K562 (cell line): ENCODE data around the gene SLC2A13. TPM values are rescaled to one million over a fixed set of nuclear protein-coding genes. Genes with fewer than 3 reads are reported as not detected.

ENCODE experiments used
- ATAC-seq: fragments of 200-7000 bp; cut with Tn5 transposase; 3 replicates; pipeline ENCODE4 v1.9.1; 2020; ENCODE audit warnings: moderate library complexity
- BruUV-seq: library from RNA; stranded (reverse); fragments of 400-500 nt; replicated peaks from 2 replicates; lab custom pipeline; 2021; lab: Mats Ljungman, UMichigan
- CTCF ChIA-PET: fragments of 300-600 bp; formaldehyde crosslinking; extraction: SDS; loops from one replicate; lab custom pipeline; 2021; ENCODE audit warnings: low intra/inter-chr PET ratio; lab: Yijun Ruan, JAX
- POLR2A ChIA-PET: fragments of 300-600, 350-650 bp; sonication (Branson Sonifier 250); formaldehyde crosslinking; extraction: SDS; loops from one replicate; lab custom pipeline; 2021; ENCODE audit warnings: antibody characterized with exemption, inconsistent platforms; lab: Yijun Ruan, JAX
- DNase-seq, 4 experiments: peaks; one replicate each; pipeline versions ENCODE4 v3.0.0 to v3.0.0-alpha.2; 2011 to 2018; ENCODE audit warnings: low spot score in 3 of 4, mixed read lengths in 3 of 4; ENCODE audit errors: extremely low read depth in 1 of 4
- FAIRE-seq: peaks from 2 replicates; lab custom pipeline; 2011; peaks lifted over from hg19 to GRCh38; lab: Jason Lieb, UNC
- H2AFZ ChIP-seq: 2 replicates; pipeline ENCODE4 v1.6.0; 2011; ENCODE audit warnings: low read depth, low read length, control low read depth, inconsistent platforms
- H3K27ac ChIP-seq: fragments of 200-600 bp; 3 replicates; pipeline ENCODE4 v1.8.0; 2011; ENCODE audit warnings: low read depth, mild to moderate bottlenecking, control low read depth, inconsistent platforms, low read length, moderate library complexity, mixed read lengths; ENCODE audit errors: extremely low read depth
- H3K27me3 ChIP-seq, 2 experiments: fragments of 300-600 bp in 1 of 2; 2 replicates in 1 of 2; 3 replicates in 1 of 2; pipeline versions ENCODE4 v1.6.0 to v1.8.0; 2011; ENCODE audit warnings: inconsistent platforms in 2 of 2, low read length in 2 of 2, mild to moderate bottlenecking in 1 of 2, mixed read lengths in 1 of 2, moderate library complexity in 1 of 2; ENCODE audit not compliant: control insufficient read depth in 2 of 2, insufficient read depth in 2 of 2
- H3K36me3 ChIP-seq: fragments of 300-600 bp; 3 replicates; pipeline ENCODE4 v1.8.0; 2011; ENCODE audit warnings: mild to moderate bottlenecking, low read length, inconsistent platforms; ENCODE audit not compliant: control insufficient read depth, insufficient read depth
- H3K4me1 ChIP-seq, 2 experiments: fragments of 200-600 bp in 1 of 2; replicated peaks in 1 of 2; 2 replicates in 1 of 2; 3 replicates in 1 of 2; pipeline versions ENCODE4 v1.5.1 to v1.8.0; 2011; ENCODE audit warnings: inconsistent platforms in 2 of 2, low read length in 2 of 2, mild to moderate bottlenecking in 1 of 2, mixed read lengths in 1 of 2, moderate library complexity in 1 of 2; ENCODE audit not compliant: control insufficient read depth in 2 of 2, insufficient read depth in 2 of 2
- H3K4me2 ChIP-seq: 2 replicates; pipeline ENCODE4 v1.6.1; 2011; ENCODE audit warnings: low read length, control low read depth, inconsistent platforms, mixed read lengths; ENCODE audit not compliant: insufficient read depth
- H3K4me3 ChIP-seq: fragments of 200-600 bp; sonication (generic), shearing (Covaris generic); 2 replicates; pipeline ENCODE4 v1.5.1; 2016; ENCODE audit warnings: control low read depth, inconsistent platforms
- H3K79me2 ChIP-seq: fragments of 200-600 bp; 3 replicates; pipeline ENCODE4 v1.8.0; 2011; ENCODE audit warnings: low read length, inconsistent platforms; ENCODE audit not compliant: control insufficient read depth, insufficient read depth
- H3K9ac ChIP-seq, 2 experiments: 2 replicates each; pipeline versions ENCODE4 v1.6.0 to v1.6.1; 2011; ENCODE audit warnings: low read depth in 2 of 2, low read length in 2 of 2, control low read depth in 1 of 2, inconsistent platforms in 1 of 2, mild to moderate bottlenecking in 1 of 2, mixed read lengths in 1 of 2; ENCODE audit not compliant: insufficient read depth in 1 of 2
- H3K9me1 ChIP-seq: one replicate; pipeline ENCODE4 v1.6.0; 2011; ENCODE audit warnings: inconsistent platforms, mild to moderate bottlenecking, low read length, moderate library complexity; ENCODE audit not compliant: control insufficient read depth, insufficient read depth
- H3K9me3 ChIP-seq: replicated peaks from 2 replicates; pipeline ENCODE4 v1.5.1; 2011; ENCODE audit warnings: low read depth, low read length, inconsistent platforms; ENCODE audit not compliant: control insufficient read depth, insufficient read depth
- H4K20me1 ChIP-seq: replicated peaks from 2 replicates; pipeline ENCODE4 v1.6.1; 2011; ENCODE audit warnings: low read length, inconsistent platforms, mixed read lengths; ENCODE audit not compliant: control insufficient read depth, insufficient read depth
- CC2D1A ChIP-seq: fragments of 450-650 bp; IDR thresholded peaks from 2 replicates; pipeline ENCODE4 v1.6.1; 2017; ENCODE audit warnings: mild to moderate bottlenecking
- CTBP1 ChIP-seq: fragments of 450-650 bp; IDR thresholded peaks from 2 replicates; pipeline ENCODE4 v1.6.1; 2016; ENCODE audit warnings: borderline replicate concordance
- DMBX1 ChIP-seq: fragments of 250-450 bp; sonication (Bioruptor Pico); IDR thresholded peaks from 2 replicates; pipeline ENCODE4 v1.8.0; 2022; ENCODE audit warnings: inconsistent platforms, mild to moderate bottlenecking, moderate library complexity, borderline replicate concordance
- DPF2 ChIP-seq: fragments of 450-650 bp; IDR thresholded peaks from 2 replicates; pipeline ENCODE4 v1.6.1; 2016
- ETV1 ChIP-seq: fragments of 450-650 bp; conservative IDR thresholded peaks from 2 replicates; pipeline ENCODE4 v1.6.1; 2016; ENCODE audit warnings: missing genetic modification characterization, control low read depth, low read depth, missing compliant biosample characterization
- IRF2 ChIP-seq: sonication (generic); formaldehyde crosslinking; IDR thresholded peaks from 2 replicates; pipeline ENCODE4 v1.8.1; 2022; ENCODE audit warnings: mild to moderate bottlenecking, missing genetic modification reagents
- MAFG ChIP-seq: fragments of 450-650 bp; conservative IDR thresholded peaks from 2 replicates; pipeline ENCODE4 v1.6.1; 2016; ENCODE audit warnings: missing genetic modification characterization, missing compliant biosample characterization
- MECOM ChIP-seq: fragments of 250-450 bp; sonication (Bioruptor Pico); IDR thresholded peaks from 2 replicates; pipeline ENCODE4 v1.8.0; 2022; ENCODE audit warnings: inconsistent platforms
- SRSF7 ChIP-seq: fragments of 200-400 bp; formaldehyde crosslinking; optimal IDR thresholded peaks from 2 replicates; pipeline ENCODE3; 2017; ENCODE audit warnings: mild to moderate bottlenecking, low read depth, low read length
- THAP12 ChIP-seq: fragments of 250-450 bp; sonication (Bioruptor Pico); IDR thresholded peaks from 2 replicates; pipeline ENCODE4 v1.9.0; 2021; ENCODE audit warnings: mild to moderate bottlenecking, inconsistent platforms
- ZBTB9 ChIP-seq: fragments of 450-650 bp; formaldehyde crosslinking; IDR thresholded peaks from 2 replicates; pipeline ENCODE4 v1.4.0; 2020; ENCODE audit warnings: mild to moderate bottlenecking, moderate library complexity
- ZNF584 ChIP-seq: fragments of 200-800 bp; sonication (Bioruptor generic); IDR thresholded peaks from 2 replicates; pipeline ENCODE4 v1.6.1; 2016; ENCODE audit warnings: low read depth, mild to moderate bottlenecking, missing genetic modification characterization, missing compliant biosample characterization
- WGBS: fragments of 100-300 bp; shearing (Covaris generic); methylation state at CpG from one replicate; pipeline ENCODE4 v1.1.6; 2016; ENCODE audit warnings: low coverage, mixed read lengths; ENCODE audit not compliant: insufficient coverage; ENCODE audit errors: missing lambda C conversion rate; 5-methylcytosine and 5-hydroxymethylcytosine counted together
- in situ Hi-C: fragments of 300-500 bp; cut with MboI; formaldehyde crosslinking; loops from 4 replicates; pipeline ENCODE4 v1.15.0; 2018; ENCODE audit warnings: inconsistent platforms, mixed read lengths
- intact Hi-C: fragments of 100-400 bp; cut with micrococcal nuclease; formaldehyde crosslinking; loops from 2 replicates; pipeline ENCODE4 v1.14.2; 2022
- polyA plus RNA-seq, 8 experiments: library from polyadenylated mRNA; depleted of rRNA in 4 of 8; stranded (reverse) in 5 of 8; unstranded in 3 of 8; fragments of >200 nt; fragmentation: Nextera tagmentation in 2 of 8; fragmentation: Illumina TruSeq in 1 of 8; extraction: Ambion mirVana in 2 of 8; extraction: Trizol in 1 of 8; gene quantifications; 2 replicates each; pipeline versions ENCODE4 v1.2.1 to v1.2.3, GENCODE V29; 2011 to 2014; ENCODE audit warnings: inconsistent platforms in 1 of 8, missing spikeins in 1 of 8
- total RNA-seq, 7 experiments: library from RNA; depleted of rRNA in 6 of 7; stranded (reverse); fragments of >200 nt in 6 of 7; fragmentation: Illumina TruSeq in 2 of 7; extraction: Trizol in 2 of 7; gene quantifications; 2 replicates each; pipeline versions ENCODE4 v1.2.1 to v1.2.3, GENCODE V29; 2011 to 2021; ENCODE audit warnings: low replicate concordance in 1 of 7

SLC2A13 gene
- total and polyA plus RNA-seq, 9 of the 15 experiments (the other 6 are each of a cell fraction or from before 2014, with no cell fraction given) = 1.7 to 12.4 (median 9.0) TPM

GRCh38 chr12:39989501-39989900, 116.4 kb downstream of the SLC2A13 start:
- Histone ChIP-seq H3K9me3 (no peaks in the 10 kb centered on the region), H3K4me2 (no peak overlapping the region), H3K27ac (no peak overlapping the region), H3K4me3 (no peak overlapping the region), H3K9ac (no peak overlapping the region), H3K9me1 (no peaks in the 10 kb centered on the region), H3K79me2 (no peaks in the 10 kb centered on the region), H2AFZ (no peak overlapping the region), H3K4me1 (no peaks in the 10 kb centered on the region), H4K20me1 (no peaks in the 10 kb centered on the region), H3K27me3 (no peaks in the 10 kb centered on the region), H3K36me3 (no peaks in the 10 kb centered on the region)
- intact Hi-C loops (no loop called here), in situ Hi-C loops (no loop called here)
- FAIRE-seq (no peak), ATAC-seq (no peak), DNase-seq (no peak)
- BruUV-seq = no TSS peak
- 44% methylated on average over 1 of the region's 1 CpG for whole genome bisulfite sequencing
- POLR2A ChIA-PET = no interaction called here
- TF ChIP-seq MAFG = no peak
- no peak for TF ChIP-seq DMBX1 (CRISPR knock-in tag)
- no peak for TF ChIP-seq CTBP1
- TF ChIP-seq ETV1 = no peak
- no peak for TF ChIP-seq THAP12 (CRISPR knock-in tag)
- no peak for TF ChIP-seq ZNF584 (CRISPR knock-in tag)
- no peak for TF ChIP-seq IRF2 (CRISPR knock-in tag)
- TF ChIP-seq DPF2 = no peak
- no peak for TF ChIP-seq ZBTB9 (CRISPR knock-in tag)
- TF ChIP-seq SRSF7 = no peak
- no peak for TF ChIP-seq CC2D1A
- TF ChIP-seq MECOM (CRISPR knock-in tag) = no peak
- CTCF ChIA-PET = interaction anchor here (1.0 kb wide), 1 partner anchor 224 kb away, joined by 5 read pairs; no protein-coding TSS in a partner anchor
